NCI-H1105 (cell line): ENCODE data around the gene TAP2.
"Not testable (repeated sequence)": the region's sequence is repeated elsewhere in the genome, so short reads cannot be mapped to it uniquely, and the experiment has no call there.

Source experiments
- DNase-seq: peaks from one replicate; lab custom pipeline; 2025; lab: John Stamatoyannopoulos, UW

The TAP2 gene

DNA sequence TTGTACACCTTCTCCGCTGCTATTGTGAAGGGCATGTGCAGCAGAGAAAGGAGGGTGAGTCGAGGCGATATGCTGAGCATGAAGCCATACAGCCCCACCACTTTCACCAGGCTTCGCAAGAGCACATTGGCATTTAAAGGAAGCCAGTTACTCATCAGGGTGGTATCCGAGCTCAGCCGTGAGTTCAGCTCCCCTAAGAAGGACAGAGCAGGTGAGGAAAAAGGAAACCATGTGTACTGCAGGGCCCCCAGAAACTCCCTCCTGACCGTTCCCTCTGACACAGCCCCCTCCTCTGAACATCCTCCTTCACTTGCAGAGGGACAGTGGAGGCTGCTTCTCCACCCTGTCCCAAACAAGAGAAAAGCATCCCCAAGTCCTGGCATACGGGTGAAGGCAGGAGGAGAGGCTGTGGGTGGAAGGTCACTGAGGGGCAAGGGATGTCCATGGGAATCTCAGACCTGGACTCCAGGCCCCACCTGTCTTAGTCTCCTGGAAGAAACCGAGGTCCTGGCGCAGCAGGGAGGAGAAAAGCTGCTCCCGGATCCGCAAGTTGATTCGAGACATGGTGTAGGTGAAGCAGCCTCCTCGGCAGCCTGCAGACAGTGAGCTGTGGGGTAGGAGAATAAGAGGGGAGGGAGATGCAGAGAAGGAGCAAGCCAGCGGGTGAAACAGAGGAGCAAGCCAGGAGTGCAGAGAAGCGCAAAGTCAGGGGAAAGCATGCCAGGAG lies 3.2 kb downstream of the TAP2 start:
- DNase-seq = no peak

DNA sequence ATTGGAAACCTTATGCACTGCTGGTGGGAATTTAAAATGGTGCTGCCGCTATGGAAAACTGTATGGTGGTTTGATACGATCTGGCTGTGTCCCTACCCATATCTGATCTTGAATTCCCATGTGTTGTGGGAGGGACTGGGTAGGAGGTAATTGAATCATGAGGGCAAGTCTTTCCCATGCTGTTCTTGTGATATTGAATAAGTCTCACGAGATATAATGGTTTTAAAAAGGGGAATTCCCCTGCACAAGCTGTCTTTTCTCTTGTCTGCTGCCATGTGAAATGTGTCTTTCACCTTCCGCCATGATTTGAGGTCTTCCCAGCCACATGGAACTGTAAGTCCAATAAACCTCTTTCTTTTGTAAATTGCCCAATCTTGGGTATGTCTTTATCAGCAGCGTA lies 4.9 kb downstream of the TAP2 start:
- no peak for DNase-seq

DNA sequence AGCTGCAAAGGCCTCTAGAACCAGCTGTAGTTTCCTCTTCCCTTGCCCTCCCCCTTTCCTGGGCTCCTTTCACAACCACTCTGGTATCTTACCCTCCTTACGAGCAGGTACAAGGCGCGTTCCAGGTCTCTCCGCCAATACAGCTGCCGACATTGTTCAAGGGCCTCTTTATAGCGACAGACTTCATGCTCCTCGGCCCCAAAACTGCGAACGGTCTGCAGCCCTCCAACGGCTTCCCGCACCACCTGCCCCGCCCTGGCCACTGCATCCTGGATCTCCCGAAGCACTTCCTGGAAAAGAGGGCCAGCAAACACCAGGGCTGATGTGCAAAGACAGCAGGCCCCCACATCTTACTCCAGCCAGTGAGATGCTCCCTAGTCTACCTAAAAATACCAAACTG lies 6.0 kb downstream of the TAP2 start:
- no peak for DNase-seq

DNA sequence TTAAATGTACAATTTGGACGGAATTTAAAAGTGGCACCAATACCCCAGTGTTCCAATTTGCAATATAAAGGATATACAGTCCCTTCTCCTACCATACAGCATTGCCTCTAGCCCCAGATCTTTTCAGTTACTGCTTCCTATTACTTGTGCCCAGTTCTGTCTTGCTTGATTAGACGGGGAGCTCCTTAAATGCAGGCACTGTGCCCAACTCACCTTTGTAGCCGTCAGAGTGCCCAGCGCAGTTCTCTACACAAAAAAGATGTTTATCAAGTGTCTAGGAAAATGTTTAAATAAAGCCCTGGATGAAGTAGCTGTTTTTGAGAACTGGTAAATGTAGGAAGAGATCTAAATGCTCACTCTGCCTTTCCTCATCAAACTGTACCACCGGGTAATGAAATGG lies 7.6 kb downstream of the TAP2 start:
- DNase-seq = no peak

DNA sequence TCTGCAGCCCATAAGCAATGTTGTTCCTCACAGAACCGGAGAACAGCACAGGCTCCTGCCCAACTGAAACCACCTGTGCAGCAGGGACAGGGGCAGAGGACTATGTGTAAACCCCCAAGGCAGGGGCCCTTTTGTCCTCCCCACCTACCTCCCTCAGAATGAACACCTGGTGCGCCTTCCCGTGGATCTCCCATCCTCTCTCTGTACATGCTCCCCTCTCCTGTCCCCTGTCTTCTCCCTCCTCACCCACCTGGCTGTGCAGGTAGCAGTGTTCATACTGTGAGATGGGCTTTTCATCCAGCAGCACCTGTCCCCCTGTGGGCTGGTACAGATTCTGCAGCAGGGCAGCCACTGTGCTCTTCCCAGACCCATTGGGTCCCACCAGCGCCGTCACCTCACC lies 8.5 kb downstream of the TAP2 start:
- no peak for DNase-seq

DNA sequence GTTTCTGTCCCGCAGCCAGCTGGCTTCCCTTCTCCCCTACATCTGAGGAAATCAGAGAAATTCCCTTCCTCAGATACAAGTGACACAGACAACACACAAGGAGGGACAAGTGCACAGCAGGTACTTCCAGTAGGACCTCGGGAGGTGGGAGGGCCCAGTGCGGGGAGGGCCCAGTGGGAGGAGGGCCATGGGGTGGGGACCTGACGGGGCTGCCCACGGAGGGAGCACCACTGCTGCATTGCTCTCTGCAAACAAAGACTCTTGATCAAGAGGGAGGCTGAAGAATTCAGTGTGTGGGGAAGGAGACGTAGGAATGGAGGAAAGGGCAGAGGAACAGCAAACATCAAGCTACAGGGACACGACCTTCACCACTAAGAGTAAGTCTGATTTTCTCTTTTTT lies 9.0 kb downstream of the TAP2 start:
- DNase-seq = no peak

DNA sequence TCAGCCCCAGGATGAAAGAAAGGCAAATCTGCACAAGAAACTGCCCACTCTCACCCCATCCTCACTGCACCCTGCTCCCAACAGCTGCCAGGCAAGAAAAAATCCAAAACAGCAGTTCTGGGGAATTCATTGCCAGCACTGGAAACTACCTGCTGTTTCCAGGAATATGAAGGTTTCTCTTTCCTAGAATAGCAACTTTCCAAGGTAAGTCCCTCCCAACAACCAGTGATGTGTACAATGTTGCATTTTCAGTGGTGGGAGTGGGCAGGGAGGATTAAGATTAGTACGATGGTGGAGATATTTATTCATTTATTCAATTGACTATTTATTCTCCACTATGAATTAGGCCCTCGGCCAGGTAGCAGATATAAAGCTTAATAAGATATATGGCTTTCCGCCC lies 11.5 kb downstream of the TAP2 start:
- no peak for DNase-seq

DNA sequence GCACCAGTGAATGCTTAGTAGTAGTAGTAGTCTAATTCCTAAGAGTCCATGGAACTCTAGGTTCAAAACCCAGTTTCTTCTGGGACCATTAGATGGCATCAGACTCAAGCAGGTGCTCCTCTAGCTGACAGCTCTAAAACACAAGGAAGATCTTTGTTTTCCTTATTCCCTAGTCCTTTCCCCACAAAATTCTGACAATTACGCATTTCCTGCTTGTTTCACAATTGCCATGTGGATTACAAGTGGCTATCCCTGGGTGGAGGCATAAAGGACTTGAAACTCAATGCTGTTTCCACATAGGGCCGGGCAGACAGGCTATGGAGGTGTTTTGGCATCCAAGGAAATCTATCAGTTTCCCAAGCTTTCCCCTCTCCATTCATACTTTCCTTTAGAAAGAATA lies 12.6 kb downstream of the TAP2 start:
- DNase-seq = no peak

DNA sequence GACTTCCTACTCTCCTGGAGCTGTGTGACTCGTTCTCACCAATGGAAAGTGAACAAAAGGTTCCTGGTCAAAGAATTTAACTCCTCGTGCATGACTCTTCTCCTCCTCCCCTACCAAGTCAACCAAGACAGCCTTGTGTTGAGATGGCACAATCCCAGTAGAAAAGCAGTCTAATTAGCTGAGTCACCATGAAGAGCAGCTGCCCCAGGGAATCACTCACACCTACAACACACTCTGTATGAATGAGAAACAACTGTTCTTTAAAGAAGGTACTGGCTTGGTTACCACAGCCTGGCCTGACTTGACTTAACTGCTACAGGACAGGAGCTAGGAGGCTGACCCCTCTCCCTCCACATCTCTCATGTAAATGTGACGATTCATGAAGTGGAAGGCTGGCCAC lies 18.8 kb downstream of the TAP2 start:
- DNase-seq = no peak

DNA sequence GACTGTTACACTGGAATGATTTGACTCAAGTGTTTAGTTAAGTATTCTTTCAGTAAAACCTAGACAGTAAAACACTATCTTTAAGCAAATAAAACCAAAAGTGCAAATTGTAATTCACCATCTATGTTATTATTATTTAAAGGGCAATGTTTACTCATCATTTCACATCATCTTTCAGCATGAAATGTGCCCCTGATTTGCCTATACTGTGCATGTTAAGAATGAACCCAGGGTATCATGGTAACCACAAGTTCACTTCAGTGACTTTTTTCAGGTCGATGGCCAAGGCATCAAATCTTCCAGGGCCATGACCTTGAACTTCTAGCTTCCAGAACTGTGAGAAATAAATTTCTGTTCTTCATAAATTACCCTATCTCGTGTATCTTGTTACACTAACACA lies 19.7 kb downstream of the TAP2 start:
- DNase-seq = no peak

DNA sequence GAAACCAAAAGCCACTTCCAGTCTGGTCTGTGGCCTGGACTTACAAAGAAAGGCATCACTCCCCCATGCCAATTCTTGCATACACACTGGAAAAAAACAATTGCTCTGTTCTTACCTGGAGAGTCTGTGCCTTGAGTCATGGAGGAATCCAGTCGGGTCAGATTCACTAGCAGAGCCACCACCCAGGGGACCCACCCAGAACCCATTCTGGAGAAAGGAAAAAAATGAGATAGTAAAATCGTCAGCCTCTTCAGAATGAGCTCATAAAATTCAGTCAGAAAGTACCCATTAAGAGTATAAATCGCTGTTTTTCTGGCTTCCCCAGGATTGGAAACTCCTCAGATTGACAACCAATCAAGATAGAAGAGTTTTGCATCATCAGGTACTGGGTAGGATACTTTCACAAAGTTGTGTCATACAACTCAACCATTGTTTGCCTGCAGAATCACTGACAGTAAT lies 21.8 kb downstream of the TAP2 start, which contains the start of gene HLA-DOB:
TSS of gene HLA-DOB (minus strand) at position 257 of the 459 bp plus-strand sequence. CDS start at position 206, 51 bp downstream.
- DNase-seq = no peak

DNA sequence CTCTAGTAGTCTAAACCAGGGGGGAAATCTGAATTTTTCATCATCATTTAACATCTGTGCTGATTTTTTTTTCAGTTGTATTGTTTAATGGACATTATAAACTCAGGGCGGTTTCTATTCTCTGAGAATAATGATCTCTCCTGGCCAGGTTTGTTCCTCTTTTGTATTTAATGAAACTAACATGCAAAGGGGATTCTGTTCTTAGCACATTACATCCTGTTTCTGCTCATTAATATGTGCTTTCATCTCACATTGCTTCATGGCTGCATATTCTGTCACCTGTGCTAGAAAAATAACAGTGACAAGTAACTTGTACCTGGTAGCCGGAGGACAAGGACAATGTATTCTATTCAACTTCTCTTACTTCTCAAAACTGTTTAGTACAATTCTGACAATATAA lies 22.5 kb downstream of the TAP2 start:
- DNase-seq = no peak

DNA sequence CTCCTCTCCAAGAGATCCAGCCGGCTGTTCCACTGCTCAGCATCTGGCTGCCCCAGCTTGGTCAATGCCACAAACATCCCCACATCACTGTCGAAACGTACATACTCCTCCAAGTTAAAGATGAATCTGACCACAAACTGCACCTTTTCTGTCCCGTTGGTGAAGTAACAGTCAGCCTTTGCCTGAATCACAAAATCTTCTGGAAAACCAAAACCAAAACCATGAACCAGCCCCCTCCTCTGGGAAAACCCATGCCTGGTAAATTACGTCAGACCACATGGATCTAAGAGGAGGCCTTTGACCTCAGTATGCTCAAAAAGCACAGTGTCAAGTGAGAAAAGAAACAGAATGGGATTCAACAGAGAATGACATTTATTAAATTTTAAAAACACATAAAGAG lies 23.4 kb downstream of the TAP2 start:
- DNase-seq = no peak

DNA sequence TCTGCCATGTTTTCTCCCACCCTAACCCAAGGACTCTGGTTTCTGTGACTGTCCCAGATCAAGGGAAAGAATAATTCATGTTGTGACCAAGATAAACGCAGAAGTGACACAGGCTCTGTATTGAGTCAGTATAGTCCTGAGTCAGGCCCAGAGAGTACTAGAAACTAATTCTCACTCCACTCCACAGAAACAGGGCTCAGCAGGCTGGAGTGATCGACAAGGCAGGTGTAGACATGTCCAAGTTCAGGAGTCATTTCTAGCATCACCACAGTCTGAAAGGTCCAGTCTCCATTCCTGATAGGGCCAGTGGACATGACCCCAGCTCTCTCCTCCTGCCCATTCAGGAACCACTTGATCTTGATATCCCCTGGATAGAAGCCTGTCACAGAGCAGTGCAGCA lies 24.4 kb downstream of the TAP2 start:
- no peak for DNase-seq

DNA sequence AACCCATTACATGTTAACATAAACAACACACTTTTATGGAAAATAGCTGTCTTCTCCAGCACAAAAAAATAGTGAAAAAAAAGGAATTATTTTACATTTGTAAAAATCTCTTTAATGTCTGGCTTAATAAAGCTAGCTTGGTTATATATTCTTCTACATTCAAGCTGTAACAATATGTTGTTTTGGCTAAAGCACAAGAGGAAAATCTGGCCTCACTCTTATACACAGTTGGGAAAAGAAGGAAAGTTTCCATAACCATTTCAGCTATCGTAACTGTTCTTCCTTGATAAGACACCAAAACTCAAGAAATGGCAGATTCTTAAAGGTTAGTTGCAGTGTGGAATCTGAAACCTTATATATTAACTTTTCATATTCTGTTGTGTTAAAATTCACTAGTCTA lies 29.4 kb downstream of the TAP2 start:
- DNase-seq = no peak

DNA sequence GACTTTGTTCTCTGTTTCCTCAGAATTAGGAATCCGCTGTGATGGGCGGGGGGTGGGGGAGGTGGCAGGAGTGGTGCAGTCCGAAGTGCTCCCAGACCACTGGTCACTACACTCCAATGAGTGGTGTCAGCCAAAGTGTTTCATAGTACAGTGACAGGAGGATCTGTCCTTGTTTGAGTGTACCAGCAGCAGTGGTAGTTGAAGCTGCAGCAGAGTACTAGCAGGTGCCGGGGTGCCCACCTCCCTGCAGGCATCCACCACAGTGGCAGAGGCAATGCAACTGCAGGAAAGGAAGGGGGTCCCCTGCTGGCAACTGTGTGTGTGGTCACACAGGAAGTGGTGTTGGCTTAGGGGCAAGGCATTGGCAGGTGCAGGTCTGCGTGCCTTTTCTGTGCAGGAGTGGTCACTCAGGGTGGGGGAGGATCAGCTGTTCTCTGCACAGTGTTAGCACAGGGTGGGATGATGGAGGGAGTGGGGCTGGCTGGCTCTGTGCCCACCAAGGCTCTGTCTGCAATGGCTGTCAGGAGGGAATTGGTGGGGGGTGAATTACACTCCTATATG lies 31.4 kb downstream of the TAP2 start:
- no peak for DNase-seq

DNA sequence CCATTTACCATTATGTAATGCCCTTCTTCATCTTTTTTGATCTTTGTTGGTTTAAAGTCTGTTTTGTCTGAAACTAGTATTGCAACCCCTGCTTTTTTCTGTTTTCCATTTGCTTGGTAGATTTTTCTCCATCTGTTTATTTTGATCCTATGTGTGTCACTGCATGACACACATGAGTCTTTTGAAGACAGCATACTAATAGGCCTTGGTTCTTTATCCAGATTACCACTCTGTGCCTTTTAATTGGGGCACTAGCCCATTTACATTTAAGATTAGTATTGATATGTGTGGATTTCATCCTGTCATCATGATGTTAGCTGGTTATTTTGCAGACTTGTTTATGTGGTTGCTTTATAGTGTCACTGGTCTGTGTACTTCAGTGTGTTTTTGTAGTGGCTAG lies 33.1 kb downstream of the TAP2 start:
- DNase-seq = not testable (repeated sequence)

DNA sequence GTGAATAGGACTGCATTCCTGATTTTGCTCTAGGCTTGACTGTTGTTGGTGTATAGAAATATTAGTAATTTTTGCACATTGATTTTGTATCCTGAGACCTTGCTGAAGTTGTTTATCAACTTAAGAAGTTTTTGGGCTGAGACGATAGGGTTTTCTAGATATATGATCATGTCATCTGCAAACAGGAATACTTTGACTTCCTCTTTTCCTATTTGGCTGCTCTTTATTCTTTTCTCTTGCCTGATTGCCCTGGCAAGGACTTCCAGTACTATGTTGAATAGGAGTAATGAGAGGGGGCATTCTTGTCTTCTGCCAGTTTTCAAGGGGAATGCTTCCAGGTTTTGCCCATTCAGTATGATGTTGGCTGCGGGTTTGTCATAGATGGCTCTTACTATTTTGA lies 35.1 kb downstream of the TAP2 start:
- no peak for DNase-seq

DNA sequence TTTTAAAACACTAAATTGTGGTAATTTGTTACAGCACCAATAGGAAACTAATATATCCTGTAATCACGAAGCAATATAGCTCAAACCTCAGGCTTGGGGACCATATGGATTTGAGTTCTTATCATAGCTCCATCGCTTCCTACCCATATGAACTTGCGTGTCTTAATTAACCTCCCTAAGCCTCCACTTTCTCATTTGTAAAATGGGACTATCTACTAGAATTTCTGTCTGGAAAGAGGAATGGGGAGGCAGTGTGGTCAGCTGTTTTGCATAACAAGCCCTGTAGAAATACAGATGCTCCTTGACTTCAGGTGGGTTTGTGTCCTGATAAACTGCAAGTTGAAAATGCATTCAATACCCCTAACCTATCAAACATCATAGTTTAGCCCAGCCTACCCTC lies 38.8 kb downstream of the TAP2 start:
- no peak for DNase-seq

DNA sequence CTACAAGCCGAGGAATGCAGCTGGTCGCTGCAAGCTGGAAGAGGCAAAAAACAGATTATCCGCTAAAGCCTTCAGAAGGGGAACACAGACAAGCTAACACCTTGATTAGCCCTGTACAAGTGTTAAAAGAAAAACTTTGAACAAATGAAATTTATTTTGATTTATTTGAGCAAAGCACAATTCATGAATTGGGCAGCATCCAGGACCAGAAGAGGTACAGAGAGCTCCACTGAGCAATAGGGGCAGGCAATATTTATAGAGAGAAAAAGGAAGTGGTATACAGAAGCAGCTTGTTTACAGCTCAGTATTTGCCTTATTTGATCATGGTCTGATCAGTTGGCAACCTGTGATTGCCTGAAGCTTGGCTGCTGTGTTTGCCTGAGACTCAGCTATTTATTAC lies 39.4 kb downstream of the TAP2 start:
- no peak for DNase-seq

DNA sequence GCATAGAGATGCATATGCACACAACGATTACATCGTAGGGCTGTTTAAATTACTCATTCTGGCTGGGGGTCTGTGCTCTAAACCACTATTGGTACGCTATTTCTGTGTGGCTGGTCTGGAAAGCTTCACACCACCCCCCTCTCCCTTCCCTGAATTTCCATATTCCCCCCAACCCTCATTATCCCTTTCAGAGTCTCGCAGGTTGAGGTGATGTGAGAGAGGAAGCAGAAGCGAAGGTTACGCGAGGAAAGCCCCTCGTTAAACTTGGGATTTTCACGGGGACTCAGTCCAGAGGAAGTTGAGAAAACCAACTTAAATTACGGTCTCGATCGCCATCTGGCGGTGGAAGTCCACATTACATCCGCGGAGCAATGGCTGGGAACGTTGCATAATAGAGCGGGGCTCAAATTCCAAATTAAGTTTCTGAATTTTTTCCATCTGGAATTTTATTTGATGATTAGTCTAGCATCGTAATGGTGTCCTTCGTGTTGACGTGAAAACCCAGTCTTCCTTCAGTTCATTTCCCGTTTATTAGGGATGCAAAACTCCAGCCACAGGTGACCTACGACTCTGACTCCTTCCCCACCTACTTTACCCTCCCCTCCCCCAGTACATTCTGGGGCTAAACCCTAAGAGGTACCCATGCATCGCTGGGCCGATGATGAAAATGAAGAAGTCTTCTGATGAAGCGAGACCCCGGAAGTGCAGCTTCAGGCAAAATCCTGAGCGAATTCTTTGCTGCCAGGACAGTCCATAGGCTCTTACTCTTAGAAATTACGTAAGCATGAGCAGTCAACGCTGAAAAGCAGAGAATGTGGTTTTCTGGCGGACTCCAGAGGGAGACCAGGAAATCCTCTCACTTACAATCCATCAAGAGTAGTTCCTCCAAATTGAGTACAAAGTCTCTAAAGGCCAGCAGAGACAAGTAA lies 41.4 kb downstream of the TAP2 start:
- DNase-seq = peak; percentile 6

DNA sequence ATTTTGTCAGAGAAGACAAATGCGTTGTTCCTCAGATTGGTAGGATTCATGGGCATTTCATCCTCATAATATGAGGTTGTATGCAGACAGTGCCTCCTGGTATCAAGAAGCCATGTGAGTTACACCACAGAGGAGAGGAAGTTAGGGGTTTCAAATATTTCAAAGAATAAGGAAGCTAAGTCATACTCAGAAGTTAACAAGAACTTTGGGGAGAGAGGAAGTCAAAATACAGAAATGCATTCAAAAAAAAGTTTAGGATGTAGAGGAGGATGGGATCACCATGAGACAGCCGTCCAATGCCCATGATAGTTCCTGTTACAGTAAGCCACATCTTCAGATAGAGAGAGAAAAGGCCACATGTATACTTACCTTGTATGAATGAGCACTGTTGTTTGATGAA lies 44.0 kb downstream of the TAP2 start:
- DNase-seq = no peak

DNA sequence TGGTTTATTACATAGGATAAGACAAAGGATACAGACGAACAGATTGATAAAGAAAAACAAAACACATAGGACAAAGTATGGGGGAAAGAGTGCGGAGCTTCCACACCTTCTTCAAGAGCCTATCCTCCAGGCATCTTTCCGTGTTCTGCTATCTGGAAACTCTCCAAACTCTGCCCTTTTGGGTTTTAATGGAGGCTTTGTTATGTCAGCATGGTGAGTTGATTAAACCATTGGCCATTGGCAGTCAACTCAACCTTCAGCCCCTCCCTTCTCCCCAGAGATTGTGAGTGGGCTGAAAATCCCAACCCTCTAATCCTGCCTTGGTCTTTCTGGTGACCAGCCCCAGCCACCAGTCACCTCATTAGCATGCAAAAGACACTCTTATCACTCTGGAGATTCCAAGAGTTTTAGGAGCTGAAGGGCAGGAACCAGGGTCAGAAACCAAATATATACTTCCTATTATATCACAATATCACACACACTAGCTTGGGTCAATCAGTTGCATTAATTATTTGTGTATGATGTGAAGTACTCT lies 45.6 kb downstream of the TAP2 start:
- no peak for DNase-seq
